ENCODE data around the gene MPPED2.

DNA sequence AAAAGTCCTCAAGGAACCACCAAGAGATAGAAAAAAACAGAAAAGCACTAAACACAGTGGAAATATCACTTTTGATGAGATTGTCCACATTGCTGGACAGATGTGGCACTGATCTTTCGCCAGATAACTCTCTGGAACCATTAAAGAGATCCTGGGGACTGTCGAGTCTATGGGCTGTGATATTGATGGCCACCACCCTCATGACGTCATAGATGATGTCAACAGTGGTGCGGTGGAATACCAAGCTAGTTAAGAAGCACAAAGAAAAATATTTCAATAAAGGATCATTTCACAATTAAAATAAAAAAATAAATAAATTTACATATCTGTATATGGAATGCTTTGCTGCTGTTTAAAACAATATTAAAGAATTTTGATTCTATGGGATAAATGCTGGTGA, 217.8 kb downstream of the MPPED2 start:
- TF ChIP-seq TARDBP (IDR thresholded peaks at IDR 0.05) (no peak), L3MBTL2 (conservative IDR thresholded peaks at IDR 0.05) (no peak), SUZ12 (IDR thresholded peaks at IDR 0.05) (no peak), HDGF (IDR thresholded peaks at IDR 0.05; ENCODE audit: borderline replicate concordance) (no peak), FOXK2 (IDR thresholded peaks at IDR 0.05) (no peak), FOXA1 (IDR thresholded peaks at IDR 0.05) (no peak), FOXM1 (IDR thresholded peaks at IDR 0.05; ENCODE audit: borderline replicate concordance) (no peak), ARNT (IDR thresholded peaks at IDR 0.05) (no peak), LEF1 (IDR thresholded peaks at IDR 0.05; ENCODE audit: borderline replicate concordance) (no peak)
